Heart left ventricle (tissue), 16 donors: ENCODE measurements around the gene MMP17. TPM values are rescaled to one million over a fixed set of nuclear protein-coding genes. Genes with fewer than 3 reads are reported as not detected.
A peak's percentile ranks its signal among the peaks of the same experiment; 100 is the strongest.

Experiments used
- ATAC-seq, 4 donors: fragments of 200-7000 bp; cut with Tn5 transposase; one replicate each; pipeline ENCODE4 v1.9.1; 2020 to 2022; ENCODE audit warnings: moderate library complexity in 4 of 4, mild to moderate bottlenecking in 3 of 4, moderate number of reproducible peaks in 1 of 4
- DNase-seq, 5 donors: peaks; one replicate each; pipeline ENCODE4 v3.0.0-alpha.2; 2020
- H3K27ac ChIP-seq, 12 donors: fragments of 200-600 bp; sonication (generic) in 4 of 12; one replicate each; pipeline versions ENCODE4 v1.5.0 to v1.8.0; 2016 to 2022; ENCODE audit warnings: mild to moderate bottlenecking in 2 of 12
- H3K27me3 ChIP-seq, 9 donors: fragments of 200-600 bp; sonication (generic) in 2 of 9; one replicate each; pipeline versions ENCODE4 v1.5.1 to v1.8.0; 2016 to 2022; ENCODE audit warnings: mild to moderate bottlenecking in 3 of 9
- H3K36me3 ChIP-seq, 9 donors: fragments of 200-600 bp; sonication (generic) in 2 of 9; one replicate each; pipeline versions ENCODE4 v1.5.0 to v1.8.0; 2018 to 2022; ENCODE audit warnings: mild to moderate bottlenecking in 2 of 9
- H3K4me1 ChIP-seq, 12 donors: fragments of 200-600 bp; sonication (generic) in 4 of 12; one replicate each; pipeline versions ENCODE4 v1.5.0 to v1.8.0; 2016 to 2022; ENCODE audit warnings: mild to moderate bottlenecking in 3 of 12
- H3K4me3 ChIP-seq, 12 donors: fragments of 200-600 bp; sonication (generic) in 4 of 12; one replicate each; pipeline versions ENCODE4 v1.5.0 to v1.8.0; 2017 to 2022; ENCODE audit warnings: mild to moderate bottlenecking in 9 of 12, moderate library complexity in 4 of 12
- H3K9me3 ChIP-seq, 12 donors: fragments of 200-600 bp; sonication (generic) in 4 of 12; one replicate each; pipeline versions ENCODE4 v1.5.0 to v1.8.0; 2016 to 2022; ENCODE audit warnings: mild to moderate bottlenecking in 1 of 12
- POLR2A ChIP-seq, 2 donors: fragments of 450-650 bp; IDR thresholded peaks; one replicate each; pipeline ENCODE4 v1.6.1; 2017; ENCODE audit warnings: antibody characterized with exemption in 2 of 2, mild to moderate bottlenecking in 2 of 2, moderate library complexity in 2 of 2
- WGBS, 4 donors: extraction: QIAGEN DNeasy Blood & Tissue Kit in 2 of 4; methylation state at CpG; one replicate each; pipeline versions ENCODE4 v1.1.5 to v1.1.7; 2013 to 2018; 5-methylcytosine and 5-hydroxymethylcytosine counted together
- intact Hi-C, 10 donors: fragments of 100-400 bp; cut with DNase I; formaldehyde crosslinking; loops; one replicate each; pipeline versions ENCODE4 v1.11.1 to v1.14.2; 2022
- polyA plus RNA-seq, 2 donors: library from polyadenylated mRNA; stranded (reverse); fragments of 200-250 nt; gene quantifications; one replicate each; pipeline ENCODE4 v1.2.3, GENCODE V29; 2013
- total RNA-seq, 9 donors: library from RNA; depleted of rRNA in 2 of 9; stranded (reverse); fragments of >200 nt in 2 of 9; fragmentation: NEBNext Ultra II Directional in 3 of 9; extraction: Animal tissue kit (Norgen Biotek cat#: 25700) in 3 of 9; gene quantifications; one replicate each; pipeline versions ENCODE4 v1.1.0 to v1.2.4, GENCODE V29; 2016 to 2023
- TF ChIP-seq, protein P1 (sequence below), 12 donors: fragments of 200-600 bp; sonication (generic) in 4 of 12; IDR thresholded peaks; one replicate each; pipeline versions ENCODE4 v1.5.0 to v1.8.0; 2018 to 2022; ENCODE audit warnings: antibody characterized with exemption in 12 of 12, mild to moderate bottlenecking in 5 of 12
- donor health status: ischemic (EF 13 %, LVEDD 7.1; RV severe dilation, severe dysfunction).
- donor health status: healthy with polysubstance abuse.
- donor health status: DM: no; HTN: yes; CAD: no.
- donor health status: DM: no; HTN: no; CAD: no.
- donor health status: ischemic (EF 25% LVEDD 6.9; RV normal size, moderate dysfunction).
- donor health status: ischemic (EF 25% LVEDD 5.7; RV mildly dilated, moderate dysfunction).
- donor health status: healthy.
- donor health status: DM: yes; HTN: yes; CAD: no.
- donor health status: ischemic (EF 35%, LVEDD 5.7; RV mildly dilated, moderate dysfunction).
- donor health status: nonischemic (EF 11% LVEDD 7.7; RV severe dilation, severe dysfunction).
- donor health status: DM: yes; HTN: yes; CAD: no.
- donor health status: PGD.
- donor health status: ischemic (EF 29% LVEDD 5.4; RV normal size, mild dysfunction).
- donor health status: nonischemic (EF 23%, LVEDD 6.1; RV moderate dilation, normal function).

MMP17 gene
- total and polyA plus RNA-seq, 11 donors, result 0.28 to 2.1 (median 1.2) TPM

DNA sequence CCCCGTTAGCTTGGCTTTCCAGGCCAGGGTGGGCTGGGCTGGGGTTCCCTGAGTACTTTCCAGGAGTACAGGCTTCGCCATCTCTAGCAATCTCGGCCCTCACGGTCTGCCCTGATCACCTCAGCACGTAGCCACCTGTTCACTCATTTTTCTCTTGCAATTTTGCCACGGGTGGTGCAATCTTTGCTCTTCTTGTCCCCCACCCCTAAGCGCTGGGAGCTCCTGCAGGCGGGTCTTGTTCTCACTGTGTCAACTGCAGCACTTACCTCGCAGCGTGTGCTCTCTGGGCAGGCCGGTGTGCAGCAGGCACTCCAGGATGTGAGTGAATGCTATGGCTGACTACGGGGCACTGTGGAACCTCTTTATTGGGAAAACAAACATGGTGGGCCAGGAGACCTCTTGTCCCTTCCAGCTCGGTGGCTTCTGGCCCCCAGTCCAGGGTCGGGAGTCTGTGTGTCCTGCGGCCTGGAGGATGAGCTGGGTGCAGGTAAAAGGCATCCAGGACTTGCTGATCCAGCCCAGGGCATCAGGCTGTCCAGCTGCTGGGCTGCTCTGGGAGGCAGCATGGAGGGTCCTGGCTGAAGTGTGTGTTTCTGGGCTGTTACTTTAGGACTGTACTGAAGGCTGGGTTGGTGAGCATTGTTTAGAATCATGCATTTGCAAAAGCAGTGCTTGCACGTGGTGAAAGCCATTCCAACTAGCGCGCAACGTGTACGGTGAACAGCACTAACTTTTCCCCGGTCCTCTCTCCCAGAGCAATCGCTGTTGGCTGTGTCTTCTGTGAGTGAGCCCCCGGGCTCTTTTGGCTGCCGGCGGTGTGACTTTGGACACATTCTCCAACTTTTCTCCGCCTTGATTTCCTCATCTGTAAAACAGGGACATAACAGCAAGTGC, 64.8 kb downstream of the MMP17 start:
- no peak for ATAC-seq
- no peak for TF ChIP-seq POLR2A (IDR thresholded peaks at IDR 0.05)
- TF ChIP-seq, protein P1, sequence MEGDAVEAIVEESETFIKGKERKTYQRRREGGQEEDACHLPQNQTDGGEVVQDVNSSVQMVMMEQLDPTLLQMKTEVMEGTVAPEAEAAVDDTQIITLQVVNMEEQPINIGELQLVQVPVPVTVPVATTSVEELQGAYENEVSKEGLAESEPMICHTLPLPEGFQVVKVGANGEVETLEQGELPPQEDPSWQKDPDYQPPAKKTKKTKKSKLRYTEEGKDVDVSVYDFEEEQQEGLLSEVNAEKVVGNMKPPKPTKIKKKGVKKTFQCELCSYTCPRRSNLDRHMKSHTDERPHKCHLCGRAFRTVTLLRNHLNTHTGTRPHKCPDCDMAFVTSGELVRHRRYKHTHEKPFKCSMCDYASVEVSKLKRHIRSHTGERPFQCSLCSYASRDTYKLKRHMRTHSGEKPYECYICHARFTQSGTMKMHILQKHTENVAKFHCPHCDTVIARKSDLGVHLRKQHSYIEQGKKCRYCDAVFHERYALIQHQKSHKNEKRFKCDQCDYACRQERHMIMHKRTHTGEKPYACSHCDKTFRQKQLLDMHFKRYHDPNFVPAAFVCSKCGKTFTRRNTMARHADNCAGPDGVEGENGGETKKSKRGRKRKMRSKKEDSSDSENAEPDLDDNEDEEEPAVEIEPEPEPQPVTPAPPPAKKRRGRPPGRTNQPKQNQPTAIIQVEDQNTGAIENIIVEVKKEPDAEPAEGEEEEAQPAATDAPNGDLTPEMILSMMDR (IDR thresholded peaks at IDR 0.05), result no peak
- Histone ChIP-seq H3K27me3 (no peaks in the 10 kb centered on the region), H3K27ac (peak overlapping the region in 1 of 12 donors; percentile 99), H3K36me3 (peaks cover 0 to 13% (median 0%) of the 10 kb centered on the region in 9 donors), H3K9me3 (no peaks in the 10 kb centered on the region), H3K4me3 (no peak overlapping the region), H3K4me1 (peaks cover 0 to 31% (median 20%) of the 10 kb centered on the region in 12 donors)
- 82 to 83% (median 82%) methylated on average over 17 to 26 of the region's 26 CpGs for WGBS, 4 donors
- intact Hi-C loops, result loop anchor here in 1 of 10 donors (5.0 kb wide), 1 partner anchor 39 kb away; no protein-coding TSS in a partner anchor
- no peak for DNase-seq

DNA sequence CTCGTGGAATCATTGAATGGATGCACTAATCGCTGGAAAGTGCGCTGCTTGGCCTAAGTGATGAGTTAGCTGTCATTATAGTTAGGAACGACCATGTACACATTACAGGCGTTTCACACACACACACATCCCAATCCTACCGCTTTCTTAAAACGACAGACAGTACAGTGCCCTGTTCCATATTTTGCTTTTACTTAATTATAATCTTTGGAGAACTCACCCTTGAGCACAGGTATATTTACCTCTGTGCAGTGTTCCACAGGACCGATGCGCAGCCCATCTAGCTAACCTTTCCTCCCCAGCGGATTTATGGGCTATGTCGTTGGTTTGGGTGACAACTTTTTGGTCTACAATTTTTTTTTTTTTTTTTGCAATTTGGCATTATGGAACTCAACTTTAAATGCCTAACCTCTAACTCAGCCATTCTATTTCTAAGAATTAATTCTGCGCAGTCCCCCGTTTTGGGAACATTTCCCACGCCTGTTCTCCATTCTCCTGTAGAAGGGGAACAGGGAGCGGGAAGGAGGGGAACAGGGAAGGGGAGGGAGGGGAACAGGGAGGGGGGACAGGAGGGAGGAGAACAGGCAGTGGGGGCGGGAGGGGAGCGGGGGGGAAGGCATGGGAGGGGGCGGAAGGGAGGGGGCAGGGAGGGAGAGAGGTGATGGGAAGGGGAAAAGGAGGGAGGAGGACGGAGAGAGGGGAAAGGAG, 65.6 kb downstream of the MMP17 start:
- ATAC-seq (peak in 1 of 4 donors; percentile 0), DNase-seq (no peak)
- no peaks in the 10 kb centered on the region for H3K9me3 ChIP-seq
- no peak for TF ChIP-seq POLR2A (IDR thresholded peaks at IDR 0.05)
- TF ChIP-seq, protein P1 (IDR thresholded peaks at IDR 0.05), result no peak
- peaks cover 0 to 19% (median 0%) of the 10 kb centered on the region in 9 donors for H3K36me3 ChIP-seq
- intact Hi-C loops, result loop anchor here in 4 of 10 donors (1.0 to 5.0 kb wide), 4 partner anchors 35 to 55 kb away; partner anchors contain the start of genes PUS1 (in 3 of the 4) and EP400 (in 1 of the 4)
- peak overlapping the region in 9 of 12 donors; percentile 26 to 100 (median 96) for H3K27ac ChIP-seq
- no peaks in the 10 kb centered on the region for H3K27me3 ChIP-seq
- peak overlapping the region in 10 of 12 donors; percentile 49 to 84 (median 70) for H3K4me3 ChIP-seq
- WGBS, 4 donors, result 43 to 54% (median 46%) methylated on average over 17 to 19 of the region's 19 CpGs
- peaks cover 0 to 39% (median 22%) of the 10 kb centered on the region in 12 donors for H3K4me1 ChIP-seq

DNA sequence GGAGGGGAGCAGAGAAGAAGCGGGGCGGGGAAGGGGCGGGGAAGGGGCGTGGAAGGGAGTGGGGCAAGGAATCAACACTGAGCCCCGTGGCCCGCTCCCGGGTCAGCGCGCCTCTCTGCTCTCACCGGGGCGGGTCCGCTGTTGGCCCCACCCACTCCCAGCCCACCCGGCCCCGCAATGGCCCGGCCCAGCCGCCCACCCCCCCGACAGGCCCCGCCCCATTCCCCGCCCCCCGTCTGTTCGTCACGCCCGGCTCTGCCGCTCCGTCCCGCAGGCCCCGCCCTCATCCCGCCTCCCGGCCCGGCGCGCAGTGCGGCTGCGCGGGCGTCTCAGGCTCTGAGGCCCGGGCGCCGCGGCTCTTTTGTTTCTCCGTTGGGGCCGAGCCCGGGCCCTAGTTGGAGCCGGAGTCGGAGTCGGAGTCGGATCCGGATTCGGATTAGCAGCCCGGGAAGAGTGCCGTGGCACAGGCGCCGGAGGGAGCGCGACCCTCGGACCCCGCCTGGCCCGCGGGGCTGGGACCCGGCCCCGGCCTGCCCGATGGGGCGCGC, 66.2 kb downstream of the MMP17 start, which contains the start of gene ULK1:
TSS of gene ULK1 (plus strand) at position 310 of the 548 bp plus-strand sequence. CDS start 380 bp downstream, outside the sequence.
- peak within 1 kb of the TSS; percentile 96 to 100 (median 98) for H3K27ac ChIP-seq
- H3K4me1 ChIP-seq, result peaks cover 0 to 39% (median 22%) of the 10 kb centered on the region in 12 donors
- no peaks in the 10 kb centered on the region for H3K9me3 ChIP-seq
- H3K4me3 ChIP-seq, result peak within 1 kb of the TSS; percentile 36 to 84 (median 64)
- peaks cover 0 to 25% (median under 1%) of the 10 kb centered on the region in 9 donors for H3K36me3 ChIP-seq
- intact Hi-C loops, result loop anchor here in 4 of 10 donors (1.0 to 5.0 kb wide), 4 partner anchors 34 to 54 kb away; partner anchors contain the start of genes PUS1 (in 3 of the 4) and EP400 (in 1 of the 4)
- TF ChIP-seq, protein P1 (IDR thresholded peaks at IDR 0.05), result no peak
- peak; percentile 92 to 95 for TF ChIP-seq POLR2A (IDR thresholded peaks at IDR 0.05)
- H3K27me3 ChIP-seq, result no peaks in the 10 kb centered on the region
- 0 to 2% (median 1%) methylated on average over 12 to 64 of the region's 64 CpGs for WGBS, 4 donors
- DNase-seq (peak; percentile 90 to 96 (median 93)), ATAC-seq (peak; percentile 72 to 81 (median 74))
